Measurements from ENCODE around the gene GALNT1. TPM values are rescaled to one million over a fixed set of nuclear protein-coding genes. Genes with fewer than 3 reads are reported as not detected.
"Not testable (repeated sequence)": the region's sequence is repeated elsewhere in the genome, so short reads cannot be mapped to it uniquely, and the experiment has no call there.

GALNT1 gene
- total RNA-seq, 1 donor from 2014 or later: 74.5 TPM

DNA sequence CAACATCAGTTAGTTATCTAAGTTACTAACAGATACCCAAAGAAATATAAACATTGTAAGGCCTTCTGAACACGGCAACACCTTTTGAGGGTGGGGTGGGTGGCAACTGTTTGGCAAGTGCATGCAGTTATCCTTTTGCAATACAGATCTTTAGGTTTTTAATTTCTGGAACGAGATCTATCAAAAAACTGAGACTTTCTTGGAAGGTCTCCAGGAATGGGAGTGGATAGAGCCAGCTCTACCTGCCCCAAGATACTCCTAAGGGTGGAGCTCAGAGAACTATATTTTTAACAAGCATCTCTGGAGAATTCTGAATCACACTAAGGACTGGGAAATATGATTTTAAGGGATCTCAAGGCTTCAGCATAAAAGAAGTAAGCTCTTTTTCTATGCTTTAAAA, 11.4 kb upstream of the GALNT1 start:
- H3K4me3 ChIP-seq: no peak overlapping the region
- ATAC-seq (no peak), DNase-seq (no peak)
- intact Hi-C loops (cut with DNase I): no loop called here
- H3K27me3 ChIP-seq: no peaks in the 10 kb centered on the region
- no peak overlapping the region for H3K27ac ChIP-seq
- H3K36me3 ChIP-seq: no peaks in the 10 kb centered on the region
- H3K9me3 ChIP-seq: no peaks in the 10 kb centered on the region
- TF ChIP-seq CTCF (IDR thresholded peaks at IDR 0.05): no peak
- H3K4me1 ChIP-seq: no peaks in the 10 kb centered on the region

DNA sequence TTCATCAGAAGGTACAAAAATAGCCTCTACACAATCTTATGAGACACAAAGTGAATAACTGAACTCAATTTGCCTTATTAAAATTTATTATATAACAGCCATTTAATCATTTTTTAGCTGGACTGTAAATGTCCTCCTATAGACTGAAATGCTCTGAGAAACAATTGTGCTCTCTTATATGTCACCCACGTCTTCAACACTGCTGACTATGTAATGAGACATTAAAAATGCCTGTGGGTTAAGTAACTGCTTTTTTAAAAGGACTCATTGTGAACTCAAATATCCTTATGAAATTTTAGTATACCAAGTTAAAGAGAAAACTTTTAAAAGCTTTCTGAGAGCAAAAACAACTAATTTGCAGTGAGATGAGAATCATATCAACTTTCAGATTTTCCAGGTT, 10.4 kb upstream of the GALNT1 start:
- Histone ChIP-seq H3K36me3 (no peaks in the 10 kb centered on the region), H3K4me3 (no peak overlapping the region), H3K4me1 (no peaks in the 10 kb centered on the region), H3K27me3 (no peaks in the 10 kb centered on the region), H3K27ac (no peak overlapping the region), H3K9me3 (no peaks in the 10 kb centered on the region)
- no peak for DNase-seq
- TF ChIP-seq CTCF (IDR thresholded peaks at IDR 0.05): no peak
- ATAC-seq: no peak
- intact Hi-C loops (cut with DNase I): no loop called here

GRCh38 chr18:35572644-35573043, 8.9 kb upstream of the GALNT1 start:
- H3K9me3 ChIP-seq: no peaks in the 10 kb centered on the region
- ATAC-seq (no peak), DNase-seq (no peak)
- no peaks in the 10 kb centered on the region for H3K27me3 ChIP-seq
- intact Hi-C loops (cut with DNase I): no loop called here
- TF ChIP-seq CTCF (IDR thresholded peaks at IDR 0.05): no peak
- no peak overlapping the region for H3K27ac ChIP-seq
- H3K36me3 ChIP-seq: no peaks in the 10 kb centered on the region
- H3K4me1 ChIP-seq: no peaks in the 10 kb centered on the region
- H3K4me3 ChIP-seq: no peak overlapping the region

DNA sequence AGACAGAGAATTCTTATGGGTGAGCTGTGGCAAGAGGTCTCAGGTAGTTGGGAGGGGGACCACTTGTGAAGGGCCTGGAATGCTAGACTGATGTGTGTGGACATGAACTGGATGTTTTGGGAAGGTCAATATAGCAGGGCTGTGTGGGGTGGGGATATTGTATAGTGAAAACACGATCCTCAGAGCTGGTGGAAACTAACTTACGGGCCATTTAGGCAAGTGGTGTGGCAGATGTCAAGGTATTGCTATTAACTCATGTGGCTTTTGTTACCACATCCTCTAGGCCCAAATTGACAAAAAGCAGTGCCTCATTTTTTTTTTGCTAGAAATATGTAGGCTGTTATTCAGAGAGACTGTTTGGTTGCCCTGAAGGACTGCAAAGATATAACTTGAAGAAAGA, 8.0 kb upstream of the GALNT1 start:
- Histone ChIP-seq H3K36me3 (no peaks in the 10 kb centered on the region), H3K27ac (no peak overlapping the region), H3K27me3 (no peaks in the 10 kb centered on the region), H3K4me1 (peaks cover 3% of the 10 kb centered on the region), H3K9me3 (no peaks in the 10 kb centered on the region), H3K4me3 (no peak overlapping the region)
- ATAC-seq: no peak
- intact Hi-C loops (cut with DNase I): no loop called here
- DNase-seq: no peak
- TF ChIP-seq CTCF (IDR thresholded peaks at IDR 0.05): no peak

DNA sequence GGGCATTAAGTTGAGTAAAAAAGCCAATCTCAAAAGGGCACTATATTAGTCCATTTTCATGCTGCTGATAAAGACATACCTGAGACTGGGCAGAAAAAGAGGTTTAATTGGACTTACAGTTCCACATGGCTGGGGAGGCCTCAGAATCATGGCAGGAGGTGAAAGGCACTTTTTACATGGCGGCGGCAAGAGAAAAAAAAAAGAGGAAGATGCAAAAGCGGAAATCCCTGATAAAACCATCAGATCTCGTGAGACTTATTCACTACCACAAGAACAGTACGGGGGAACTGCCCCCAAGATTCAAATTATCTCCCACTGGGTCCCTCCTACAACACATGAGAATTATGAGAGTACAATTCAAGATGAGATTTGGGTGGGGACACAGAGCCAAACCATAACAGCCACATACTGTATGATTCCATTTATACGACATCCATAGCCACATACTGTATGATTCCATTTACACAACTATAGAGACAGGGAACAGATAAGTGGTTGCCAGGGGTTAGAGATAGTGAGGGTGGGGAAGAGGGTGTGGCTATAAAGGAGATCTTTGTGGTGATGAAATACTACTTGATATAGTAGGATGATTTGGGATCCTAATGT, 5.2 kb upstream of the GALNT1 start:
- H3K36me3 ChIP-seq; H3K4me1 ChIP-seq; DNase-seq; H3K27me3 ChIP-seq; ATAC-seq; H3K4me3 ChIP-seq; H3K27ac ChIP-seq; H3K9me3 ChIP-seq; intact Hi-C loops (cut with DNase I): not testable (repeated sequence)

DNA sequence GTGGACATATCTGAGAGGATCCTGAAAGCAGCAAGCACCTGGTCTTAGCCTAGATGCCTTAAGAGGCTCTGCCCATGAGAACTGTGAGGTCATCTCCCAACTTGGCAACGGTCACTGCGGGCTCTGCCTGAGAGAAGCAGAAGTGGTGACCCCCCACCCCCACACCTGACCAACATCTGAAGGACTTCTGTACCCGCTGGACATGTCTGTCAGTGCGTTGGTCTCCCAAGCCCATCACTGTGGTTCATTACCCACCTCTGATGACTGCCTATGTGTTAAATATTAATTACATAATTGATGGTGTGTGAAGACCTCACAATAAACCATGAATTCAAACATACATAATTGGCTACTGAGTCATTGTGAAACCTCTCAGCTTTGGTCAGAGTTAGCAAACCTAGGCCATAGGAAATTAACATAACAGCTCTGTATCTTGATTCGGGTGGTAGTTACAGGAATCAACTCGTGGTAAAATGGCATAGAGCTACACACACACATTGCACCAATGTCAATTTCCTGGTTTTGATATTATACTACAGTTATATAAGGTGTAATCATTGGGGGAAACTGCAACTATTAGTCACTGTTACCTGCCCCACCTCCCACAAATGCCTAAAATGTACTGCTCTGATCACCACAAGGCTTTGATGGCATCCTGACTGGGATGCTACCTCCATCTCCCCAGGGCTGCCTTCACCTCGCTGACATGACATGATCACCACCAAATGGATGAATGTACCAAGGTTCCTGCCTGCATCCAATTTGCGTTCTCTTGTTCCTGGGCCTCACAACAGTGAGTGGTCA, 4.3 kb upstream of the GALNT1 start:
- DNase-seq: no peak
- H3K9me3 ChIP-seq: no peaks in the 10 kb centered on the region
- TF ChIP-seq CTCF (IDR thresholded peaks at IDR 0.05): no peak
- H3K4me3 ChIP-seq: no peak overlapping the region
- no peaks in the 10 kb centered on the region for H3K36me3 ChIP-seq
- H3K27me3 ChIP-seq: no peaks in the 10 kb centered on the region
- H3K4me1 ChIP-seq: peaks cover 3% of the 10 kb centered on the region
- no peak for ATAC-seq
- intact Hi-C loops (cut with DNase I): no loop called here
- H3K27ac ChIP-seq: no peak overlapping the region
